Activated CD4-positive, alpha-beta memory T cell treated with anti-CD3 and anti-CD28 coated beads for 36 hours (primary cell): Measurements from ENCODE around the gene SRPRA. TPM values are rescaled to one million over a fixed set of nuclear protein-coding genes. Genes with fewer than 3 reads are reported as not detected.
"Not testable (repeated sequence)": the region's sequence is repeated elsewhere in the genome, so short reads cannot be mapped to it uniquely, and the experiment has no call there.

ENCODE experiments used
- CTCF ChIA-PET: fragments of 350-600 bp; sonication (Branson Sonifier 250); formaldehyde crosslinking; loops from one replicate; lab custom pipeline; 2021; ENCODE audit warnings: antibody characterized with exemption, inconsistent platforms; lab: Charles Lee
- POLR2A ChIA-PET: fragments of 350-600 bp; sonication (Branson Sonifier 250); formaldehyde crosslinking; loops from one replicate; lab custom pipeline; 2021; ENCODE audit warnings: antibody characterized with exemption; lab: Charles Lee
- DNase-seq: peaks from one replicate; pipeline ENCODE4 v3.0.0-alpha.2; 2020
- H3K27ac Mint-ChIP-seq: one replicate; pipeline ENCODE4 v1.8.0; 2021; ENCODE audit warnings: mixed read lengths
- H3K27me3 Mint-ChIP-seq: one replicate; pipeline ENCODE4 v1.8.0; 2021; ENCODE audit warnings: mixed read lengths
- H3K36me3 Mint-ChIP-seq: one replicate; pipeline ENCODE4 v1.8.0; 2021; ENCODE audit warnings: mixed read lengths
- H3K4me1 Mint-ChIP-seq: one replicate; pipeline ENCODE4 v1.8.0; 2021; ENCODE audit warnings: low read depth, mixed read lengths
- H3K4me3 Mint-ChIP-seq: one replicate; pipeline ENCODE4 v1.8.0; 2021; ENCODE audit warnings: mild to moderate bottlenecking, mixed read lengths
- H3K9me3 Mint-ChIP-seq: one replicate; pipeline ENCODE4 v1.8.0; 2021; ENCODE audit warnings: mixed read lengths
- intact Hi-C: fragments of 100-400 bp; cut with micrococcal nuclease; formaldehyde crosslinking; loops from one replicate; pipeline ENCODE4 v1.15.1; 2023
- total RNA-seq, 2 experiments: library from RNA; stranded (reverse); gene quantifications; one replicate each; pipeline ENCODE4 v1.2.3, GENCODE V29; 2021

SRPRA gene
- total RNA-seq, 2 experiments from 2014 or later: 142 to 149 TPM

GRCh38 chr11:126263489-126263888 is 5.2 kb downstream of the SRPRA start:
- peaks cover 17% of the 10 kb centered on the region for H3K4me1 Mint-ChIP-seq
- ChIA-PET POLR2A (no interaction called here), CTCF (no interaction called here)
- peak overlapping the region; percentile 25 for H3K27ac Mint-ChIP-seq
- H3K9me3 Mint-ChIP-seq: no peaks in the 10 kb centered on the region
- H3K4me3 Mint-ChIP-seq: no peak overlapping the region
- DNase-seq: no peak
- intact Hi-C loops: no loop called here
- H3K27me3 Mint-ChIP-seq: no peaks in the 10 kb centered on the region
- peaks cover 62% of the 10 kb centered on the region for H3K36me3 Mint-ChIP-seq

GRCh38 chr11:126262216-126262615 is 6.5 kb downstream of the SRPRA start:
- Mint-ChIP-seq H3K9me3 (no peaks in the 10 kb centered on the region), H3K36me3 (peaks cover 53% of the 10 kb centered on the region), H3K4me1 (peaks cover 10% of the 10 kb centered on the region), H3K27me3 (no peaks in the 10 kb centered on the region), H3K27ac (no peak overlapping the region), H3K4me3 (no peak overlapping the region)
- CTCF ChIA-PET: no interaction called here
- DNase-seq: no peak
- intact Hi-C loops: no loop called here
- POLR2A ChIA-PET: interaction anchor here (0.6 to 0.8 kb wide), 2 partner anchors 37 to 48 kb away, joined by 3 read pairs; no protein-coding TSS in a partner anchor

- no peaks in the 10 kb centered on the region for H3K27me3 Mint-ChIP-seq
- POLR2A ChIA-PET: no interaction called here
- H3K4me1 Mint-ChIP-seq: no peaks in the 10 kb centered on the region
- DNase-seq: no peak
- CTCF ChIA-PET: no interaction called here
- H3K27ac Mint-ChIP-seq: no peak overlapping the region
- H3K9me3 Mint-ChIP-seq: no peaks in the 10 kb centered on the region
- intact Hi-C loops: no loop called here
- H3K4me3 Mint-ChIP-seq: no peak overlapping the region
- peaks cover 18% of the 10 kb centered on the region for H3K36me3 Mint-ChIP-seq
These were observed 10.9 kb downstream of the SRPRA start for GRCh38 chr11:126257764-126258163.

- H3K4me3 Mint-ChIP-seq: no peak overlapping the region
- H3K36me3 Mint-ChIP-seq: peaks cover 16% of the 10 kb centered on the region
- no peak for DNase-seq
- intact Hi-C loops: no loop called here
- H3K9me3 Mint-ChIP-seq: no peaks in the 10 kb centered on the region
- ChIA-PET POLR2A (no interaction called here), CTCF (no interaction called here)
- H3K27me3 Mint-ChIP-seq: no peaks in the 10 kb centered on the region
- H3K4me1 Mint-ChIP-seq: no peaks in the 10 kb centered on the region
- H3K27ac Mint-ChIP-seq: no peak overlapping the region
These were observed 11.6 kb downstream of the SRPRA start for GRCh38 chr11:126257144-126257543.

- intact Hi-C loops: no loop called here
- Mint-ChIP-seq H3K9me3 (no peaks in the 10 kb centered on the region), H3K4me3 (no peak overlapping the region), H3K27me3 (no peaks in the 10 kb centered on the region), H3K4me1 (no peaks in the 10 kb centered on the region), H3K27ac (no peak overlapping the region), H3K36me3 (peaks cover 11% of the 10 kb centered on the region)
- ChIA-PET POLR2A (no interaction called here), CTCF (no interaction called here)
- no peak for DNase-seq
These were observed 12.5 kb downstream of the SRPRA start for GRCh38 chr11:126256216-126256615.

- H3K36me3 Mint-ChIP-seq, DNase-seq, H3K27me3 Mint-ChIP-seq, H3K4me1 Mint-ChIP-seq, intact Hi-C loops, CTCF ChIA-PET, H3K9me3 Mint-ChIP-seq, H3K27ac Mint-ChIP-seq, H3K4me3 Mint-ChIP-seq, POLR2A ChIA-PET: not testable (repeated sequence)
These were observed 13.2 kb downstream of the SRPRA start for GRCh38 chr11:126255507-126255906.

- Mint-ChIP-seq H3K27me3 (no peaks in the 10 kb centered on the region), H3K9me3 (no peaks in the 10 kb centered on the region), H3K4me3 (no peak overlapping the region), H3K36me3 (peaks cover 9% of the 10 kb centered on the region), H3K27ac (no peak overlapping the region), H3K4me1 (no peaks in the 10 kb centered on the region)
- DNase-seq: no peak
- intact Hi-C loops: no loop called here
- ChIA-PET POLR2A (no interaction called here), CTCF (no interaction called here)
These were observed 13.9 kb downstream of the SRPRA start for GRCh38 chr11:126254819-126255218.

GRCh38 chr11:126253265-126253664 is 15.4 kb downstream of the SRPRA start:
- no peak for DNase-seq
- no peaks in the 10 kb centered on the region for H3K27me3 Mint-ChIP-seq
- H3K27ac Mint-ChIP-seq: no peak overlapping the region
- peaks cover 12% of the 10 kb centered on the region for H3K36me3 Mint-ChIP-seq
- intact Hi-C loops: no loop called here
- no peaks in the 10 kb centered on the region for H3K4me1 Mint-ChIP-seq
- ChIA-PET CTCF (no interaction called here), POLR2A (no interaction called here)
- H3K9me3 Mint-ChIP-seq: no peaks in the 10 kb centered on the region
- no peak overlapping the region for H3K4me3 Mint-ChIP-seq

- no peak overlapping the region for H3K27ac Mint-ChIP-seq
- intact Hi-C loops: no loop called here
- CTCF ChIA-PET: no interaction called here
- H3K27me3 Mint-ChIP-seq: no peaks in the 10 kb centered on the region
- no peak overlapping the region for H3K4me3 Mint-ChIP-seq
- no peaks in the 10 kb centered on the region for H3K4me1 Mint-ChIP-seq
- POLR2A ChIA-PET: no interaction called here
- no peak for DNase-seq
- H3K9me3 Mint-ChIP-seq: no peaks in the 10 kb centered on the region
- peaks cover 12% of the 10 kb centered on the region for H3K36me3 Mint-ChIP-seq
These were observed 22.1 kb downstream of the SRPRA start for GRCh38 chr11:126246636-126247035.

GRCh38 chr11:126233391-126233790 is 35.3 kb downstream of the SRPRA start:
- H3K4me1 Mint-ChIP-seq: peaks cover 2% of the 10 kb centered on the region
- no peak for DNase-seq
- no peak overlapping the region for H3K27ac Mint-ChIP-seq
- peaks cover 12% of the 10 kb centered on the region for H3K36me3 Mint-ChIP-seq
- ChIA-PET POLR2A (no interaction called here), CTCF (no interaction called here)
- no peak overlapping the region for H3K4me3 Mint-ChIP-seq
- H3K9me3 Mint-ChIP-seq: no peaks in the 10 kb centered on the region
- no peaks in the 10 kb centered on the region for H3K27me3 Mint-ChIP-seq
- intact Hi-C loops: loop anchor here (1.0 kb wide), 1 partner anchor 17 kb away; no protein-coding TSS in a partner anchor

GRCh38 chr11:126232683-126233082 is 36.0 kb downstream of the SRPRA start:
- intact Hi-C loops: loop anchor here (1.0 kb wide), 1 partner anchor 16 kb away; no protein-coding TSS in a partner anchor
- DNase-seq: no peak
- Mint-ChIP-seq H3K9me3 (no peaks in the 10 kb centered on the region), H3K36me3 (peaks cover 12% of the 10 kb centered on the region), H3K4me1 (peaks cover 2% of the 10 kb centered on the region), H3K27me3 (no peaks in the 10 kb centered on the region), H3K27ac (no peak overlapping the region), H3K4me3 (no peak overlapping the region)
- CTCF ChIA-PET: no interaction called here
- POLR2A ChIA-PET: no interaction called here

- no peak overlapping the region for H3K27ac Mint-ChIP-seq
- CTCF ChIA-PET: no interaction called here
- H3K27me3 Mint-ChIP-seq: no peaks in the 10 kb centered on the region
- H3K4me1 Mint-ChIP-seq: peaks cover 2% of the 10 kb centered on the region
- H3K9me3 Mint-ChIP-seq: no peaks in the 10 kb centered on the region
- H3K4me3 Mint-ChIP-seq: no peak overlapping the region
- POLR2A ChIA-PET: no interaction called here
- intact Hi-C loops: no loop called here
- peaks cover 12% of the 10 kb centered on the region for H3K36me3 Mint-ChIP-seq
- no peak for DNase-seq
These were observed 36.8 kb downstream of the SRPRA start for GRCh38 chr11:126231725-126232459.
